Suprapubic skin (tissue), 4 donors: ENCODE measurements around the gene C1QL4. TPM values are rescaled to one million over a fixed set of nuclear protein-coding genes. Genes with fewer than 3 reads are reported as not detected.
"Not testable (repeated sequence)": the region's sequence is repeated elsewhere in the genome, so short reads cannot be mapped to it uniquely, and the experiment has no call there.

Experiments
- DNase-seq, 2 donors: peaks; one replicate each; pipeline ENCODE4 v3.0.0-alpha.2; 2019; ENCODE audit warnings: low spot score in 2 of 2
- H3K27ac ChIP-seq: fragments of 200-600 bp; sonication (generic); one replicate; pipeline ENCODE4 v1.5.1; 2019
- H3K27me3 ChIP-seq: fragments of 200-600 bp; sonication (generic); one replicate; pipeline ENCODE4 v1.5.1; 2019
- H3K36me3 ChIP-seq: fragments of 200-600 bp; sonication (generic); one replicate; pipeline ENCODE4 v1.5.1; 2019
- H3K4me1 ChIP-seq: fragments of 200-600 bp; sonication (generic); one replicate; pipeline ENCODE4 v1.5.1; 2019
- H3K4me3 ChIP-seq: fragments of 200-600 bp; sonication (generic); one replicate; pipeline ENCODE4 v1.5.1; 2019; ENCODE audit warnings: mild to moderate bottlenecking
- H3K9me3 ChIP-seq: fragments of 200-600 bp; sonication (generic); one replicate; pipeline ENCODE4 v1.5.1; 2019
- EP300 ChIP-seq: sonication (generic); formaldehyde crosslinking; IDR thresholded peaks from one replicate; pipeline ENCODE4 v1.6.1; 2017; ENCODE audit warnings: antibody characterized with exemption
- POLR2A ChIP-seq, 2 donors: fragments of 450-650 bp; IDR thresholded peaks; one replicate each; pipeline ENCODE4 v1.6.1; 2017; ENCODE audit warnings: antibody characterized with exemption in 2 of 2, mild to moderate bottlenecking in 2 of 2, moderate library complexity in 2 of 2
- POLR2AphosphoS5 ChIP-seq, 3 donors: sonication (generic); formaldehyde crosslinking; IDR thresholded peaks; one replicate each; pipeline ENCODE4 v1.6.1; 2017; ENCODE audit warnings: antibody characterized with exemption in 3 of 3
- WGBS: methylation state at CpG from one replicate; pipeline ENCODE4 v1.1.5; 2018; 5-methylcytosine and 5-hydroxymethylcytosine counted together
- total RNA-seq, 4 donors: library from RNA; depleted of rRNA; stranded (reverse); fragments of >200 nt; gene quantifications; one replicate each; pipeline ENCODE4 v1.1.0, GENCODE V29; 2016
- TF ChIP-seq, protein P1 (sequence below), 2 donors: fragments of 200-600 bp in 1 of 2; fragments of 450-650 bp in 1 of 2; sonication (generic) in 1 of 2; IDR thresholded peaks; one replicate each; pipeline ENCODE4 v1.5.1; 2016 to 2019; ENCODE audit warnings: antibody characterized with exemption in 2 of 2, mild to moderate bottlenecking in 1 of 2, moderate library complexity in 1 of 2

Gene C1QL4
- total RNA-seq, 4 donors from 2014 or later = 0.73 to 1.2 (median 1.1) TPM; not detected in 1

DNA sequence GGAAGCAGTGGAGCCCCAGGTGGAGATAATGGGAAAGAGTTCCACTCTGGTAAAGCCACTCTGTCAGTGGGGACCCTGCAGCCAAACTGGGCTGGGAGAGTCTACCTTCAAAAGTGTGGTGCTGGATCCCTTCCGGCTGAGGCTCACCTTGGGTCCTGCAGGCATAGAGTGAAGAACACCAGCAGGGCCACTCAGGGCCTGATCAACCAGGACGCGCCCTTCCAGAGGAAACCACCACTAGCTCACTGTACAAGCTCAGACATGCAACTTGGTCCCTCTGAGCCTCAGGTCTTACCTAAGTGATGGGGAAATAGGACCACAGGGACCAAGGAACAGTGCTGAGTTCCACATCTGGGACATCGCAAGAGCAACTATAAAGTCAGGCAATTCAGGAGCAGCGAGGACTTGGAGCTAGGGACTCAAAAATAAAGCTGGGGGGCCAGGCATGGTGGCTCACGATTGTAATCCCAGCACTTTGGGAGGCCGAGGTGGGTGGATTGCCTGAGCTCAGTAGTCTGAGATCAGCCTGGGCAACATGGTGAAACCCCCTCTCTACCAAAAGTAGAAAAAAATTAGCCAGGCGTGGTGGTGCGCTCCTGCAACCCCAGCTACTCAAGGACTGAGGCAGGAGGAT is 47.9 kb downstream of the C1QL4 start:
- peaks cover 1% of the 10 kb centered on the region for H3K27me3 ChIP-seq
- no peak overlapping the region for H3K27ac ChIP-seq
- DNase-seq = no peak
- TF ChIP-seq POLR2AphosphoS5 (IDR thresholded peaks at IDR 0.05) (no peak), EP300 (no peak), POLR2A (IDR thresholded peaks at IDR 0.05) (no peak)
- TF ChIP-seq, protein P1, sequence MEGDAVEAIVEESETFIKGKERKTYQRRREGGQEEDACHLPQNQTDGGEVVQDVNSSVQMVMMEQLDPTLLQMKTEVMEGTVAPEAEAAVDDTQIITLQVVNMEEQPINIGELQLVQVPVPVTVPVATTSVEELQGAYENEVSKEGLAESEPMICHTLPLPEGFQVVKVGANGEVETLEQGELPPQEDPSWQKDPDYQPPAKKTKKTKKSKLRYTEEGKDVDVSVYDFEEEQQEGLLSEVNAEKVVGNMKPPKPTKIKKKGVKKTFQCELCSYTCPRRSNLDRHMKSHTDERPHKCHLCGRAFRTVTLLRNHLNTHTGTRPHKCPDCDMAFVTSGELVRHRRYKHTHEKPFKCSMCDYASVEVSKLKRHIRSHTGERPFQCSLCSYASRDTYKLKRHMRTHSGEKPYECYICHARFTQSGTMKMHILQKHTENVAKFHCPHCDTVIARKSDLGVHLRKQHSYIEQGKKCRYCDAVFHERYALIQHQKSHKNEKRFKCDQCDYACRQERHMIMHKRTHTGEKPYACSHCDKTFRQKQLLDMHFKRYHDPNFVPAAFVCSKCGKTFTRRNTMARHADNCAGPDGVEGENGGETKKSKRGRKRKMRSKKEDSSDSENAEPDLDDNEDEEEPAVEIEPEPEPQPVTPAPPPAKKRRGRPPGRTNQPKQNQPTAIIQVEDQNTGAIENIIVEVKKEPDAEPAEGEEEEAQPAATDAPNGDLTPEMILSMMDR (IDR thresholded peaks at IDR 0.05) = no peak
- H3K4me3 ChIP-seq = no peak overlapping the region
- no peaks in the 10 kb centered on the region for H3K36me3 ChIP-seq
- peaks cover 21% of the 10 kb centered on the region for H3K4me1 ChIP-seq
- H3K9me3 ChIP-seq = no peaks in the 10 kb centered on the region
- 71% methylated on average over 9 of the region's 9 CpGs for WGBS

DNA sequence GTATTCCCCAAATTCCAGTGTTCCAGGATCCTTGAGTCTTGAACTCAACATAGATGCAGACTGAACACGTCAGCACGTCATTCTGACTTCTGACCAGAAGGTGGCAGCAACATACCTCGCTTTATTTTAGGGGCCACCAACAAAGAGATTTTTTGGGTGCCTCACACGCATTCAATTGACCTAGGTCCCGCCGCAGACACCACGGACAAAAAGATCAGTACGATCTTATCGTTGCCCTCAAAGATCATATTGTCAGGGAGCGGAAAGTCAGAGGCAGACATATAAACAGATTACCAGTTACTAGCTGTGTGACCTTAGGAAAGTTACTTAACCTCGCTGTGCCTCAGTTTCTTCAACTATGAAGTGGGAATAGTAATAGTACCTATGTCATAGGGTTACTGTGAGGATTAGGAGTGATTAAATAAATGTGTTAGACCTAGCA is 48.6 kb downstream of the C1QL4 start:
- WGBS = 11% methylated on average over 11 of the region's 11 CpGs
- Histone ChIP-seq H3K4me3 (no peak overlapping the region), H3K36me3 (no peaks in the 10 kb centered on the region), H3K4me1 (peaks cover 17% of the 10 kb centered on the region), H3K27me3 (peaks cover 7% of the 10 kb centered on the region), H3K9me3 (no peaks in the 10 kb centered on the region), H3K27ac (no peak overlapping the region)
- TF ChIP-seq, protein P1 (IDR thresholded peaks at IDR 0.05) = peak; percentile 80 to 85
- TF ChIP-seq EP300 = no peak
- no peak for TF ChIP-seq POLR2A (IDR thresholded peaks at IDR 0.05)
- TF ChIP-seq POLR2AphosphoS5 (IDR thresholded peaks at IDR 0.05) = no peak
- no peak for DNase-seq

DNA sequence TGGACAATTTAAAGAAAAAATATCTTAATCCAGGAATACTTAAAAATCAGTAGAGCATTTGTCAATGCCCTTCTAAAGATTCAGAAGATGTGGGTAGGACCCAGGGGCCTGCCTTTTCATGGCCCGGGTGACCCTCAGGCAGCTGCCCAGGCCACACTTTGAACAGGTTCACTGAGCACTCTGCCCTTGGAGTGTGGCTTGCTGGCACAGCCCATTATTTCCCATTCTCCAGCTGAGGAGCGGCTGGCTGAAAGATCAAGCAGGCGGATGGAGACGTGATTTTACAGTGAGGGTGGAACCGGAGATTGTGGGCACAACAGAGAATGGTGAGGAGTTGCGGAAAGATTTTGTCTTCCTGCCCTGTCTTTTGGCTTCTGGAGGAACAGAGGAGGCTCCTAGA is 49.1 kb downstream of the C1QL4 start:
- Histone ChIP-seq H3K27me3 (peaks cover 7% of the 10 kb centered on the region), H3K4me1 (peaks cover 12% of the 10 kb centered on the region), H3K36me3 (no peaks in the 10 kb centered on the region), H3K27ac (no peak overlapping the region), H3K4me3 (no peak overlapping the region), H3K9me3 (no peaks in the 10 kb centered on the region)
- 56% methylated on average over 6 of the region's 6 CpGs for WGBS
- no peak for DNase-seq
- TF ChIP-seq EP300 = no peak

DNA sequence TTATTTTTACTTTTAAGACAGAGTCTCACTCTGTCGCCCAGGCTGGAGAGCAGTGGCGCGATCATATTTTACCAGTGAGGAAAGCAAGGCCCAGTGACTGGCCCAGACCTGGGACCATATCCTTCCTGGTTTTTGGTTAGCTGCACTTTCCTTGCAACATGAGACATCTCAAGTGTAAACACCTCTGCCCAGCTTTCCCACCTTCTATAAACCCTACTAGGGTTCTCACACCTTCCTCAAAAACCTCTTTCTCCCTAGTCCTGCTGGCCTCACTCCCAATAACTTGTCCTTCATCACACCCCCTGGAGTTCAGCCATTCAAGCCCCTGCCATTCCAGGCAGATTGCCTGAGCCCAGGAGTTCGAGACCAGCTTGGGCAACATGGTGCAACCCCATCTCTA is 52.3 kb downstream of the C1QL4 start:
- 91% methylated on average over 4 of the region's 4 CpGs for WGBS
- peaks cover 7% of the 10 kb centered on the region for H3K27me3 ChIP-seq
- H3K27ac ChIP-seq = no peak overlapping the region
- H3K9me3 ChIP-seq = no peaks in the 10 kb centered on the region
- peaks cover 8% of the 10 kb centered on the region for H3K4me1 ChIP-seq
- no peaks in the 10 kb centered on the region for H3K36me3 ChIP-seq
- no peak for TF ChIP-seq EP300
- TF ChIP-seq POLR2A (IDR thresholded peaks at IDR 0.05) = no peak
- no peak for TF ChIP-seq POLR2AphosphoS5 (IDR thresholded peaks at IDR 0.05)
- TF ChIP-seq, protein P1 (IDR thresholded peaks at IDR 0.05) = no peak
- DNase-seq = no peak
- H3K4me3 ChIP-seq = no peak overlapping the region

DNA sequence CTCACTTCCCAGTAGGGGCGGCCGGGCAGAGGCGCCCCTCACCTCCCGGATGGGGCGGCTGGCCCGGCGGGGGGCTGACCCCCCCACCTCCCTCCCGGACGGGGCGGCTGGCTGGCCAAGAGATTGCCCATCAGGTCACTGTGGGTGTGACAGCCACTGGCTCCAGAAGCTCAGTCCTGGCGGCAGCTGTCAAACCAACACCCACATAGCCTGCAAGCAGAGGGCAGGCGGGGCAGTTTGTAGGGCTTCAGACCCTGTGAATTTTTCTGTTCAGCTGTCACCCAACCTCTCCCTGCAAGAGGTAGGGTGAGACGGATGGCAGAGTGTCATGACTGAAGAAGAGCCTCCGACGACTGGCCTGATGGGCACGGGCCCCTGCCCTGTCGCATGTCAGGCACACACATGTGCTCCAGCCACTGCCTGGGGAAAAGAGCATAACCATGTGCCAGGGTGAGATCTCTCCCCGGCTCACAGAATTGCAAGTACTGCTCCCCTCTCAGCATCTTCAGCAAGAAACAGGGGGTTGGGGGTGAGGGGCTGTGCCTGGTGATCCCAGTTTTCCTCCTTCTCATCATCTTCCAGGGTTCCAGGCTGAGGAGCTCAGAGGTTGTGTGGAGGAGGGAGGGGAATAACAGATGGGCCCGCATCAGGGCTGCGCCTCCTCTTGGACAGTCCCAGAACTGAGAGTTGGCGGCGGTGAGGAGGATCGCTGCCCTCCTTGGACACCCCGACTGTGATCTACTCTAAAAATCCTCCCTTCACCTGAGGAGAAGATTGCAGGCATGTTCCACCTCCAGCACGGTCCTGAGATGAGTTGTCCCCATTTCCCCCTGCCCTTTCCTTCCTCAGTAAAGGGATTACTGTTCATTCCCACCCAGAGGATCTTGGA is 53.2 kb downstream of the C1QL4 start:
- H3K9me3 ChIP-seq = no peaks in the 10 kb centered on the region
- no peaks in the 10 kb centered on the region for H3K36me3 ChIP-seq
- no peak for DNase-seq
- TF ChIP-seq EP300 (no peak), POLR2AphosphoS5 (IDR thresholded peaks at IDR 0.05) (no peak), POLR2A (IDR thresholded peaks at IDR 0.05) (no peak)
- TF ChIP-seq, protein P1 (IDR thresholded peaks at IDR 0.05) = no peak
- WGBS = 73% methylated on average over 12 of the region's 25 CpGs
- no peak overlapping the region for H3K4me3 ChIP-seq
- H3K27ac ChIP-seq = no peak overlapping the region
- peaks cover 7% of the 10 kb centered on the region for H3K27me3 ChIP-seq
- H3K4me1 ChIP-seq = peaks cover 5% of the 10 kb centered on the region

DNA sequence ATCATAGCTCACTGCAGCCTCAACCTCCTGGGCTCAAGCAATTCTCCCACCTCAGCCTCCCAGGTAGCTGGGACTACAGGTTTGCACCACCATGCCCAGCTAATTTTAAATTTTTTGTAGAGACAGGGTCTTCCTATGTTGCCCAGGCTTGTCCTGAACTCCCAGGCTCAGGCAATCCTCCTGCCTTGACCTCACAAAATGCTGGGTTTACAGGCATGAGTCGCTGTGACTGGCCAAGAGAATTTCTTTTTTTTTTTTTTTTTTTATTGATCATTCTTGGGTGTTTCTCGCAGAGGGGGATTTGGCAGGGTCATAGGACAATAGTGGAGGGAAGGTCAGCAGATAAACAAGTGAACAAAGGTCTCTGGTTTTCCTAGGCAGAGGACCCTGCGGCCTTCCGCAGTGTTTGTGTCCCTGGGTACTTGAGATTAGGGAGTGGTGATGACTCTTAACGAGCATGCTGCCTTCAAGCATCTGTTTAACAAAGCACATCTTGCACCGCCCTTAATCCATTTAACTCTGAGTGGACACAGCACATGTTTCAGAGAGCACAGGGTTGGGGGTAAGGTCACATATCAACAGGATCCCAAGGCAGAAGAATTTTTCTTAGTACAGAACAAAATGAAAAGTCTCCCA is 54.1 kb downstream of the C1QL4 start:
- not testable (repeated sequence) for H3K4me3 ChIP-seq, H3K27me3 ChIP-seq, H3K4me1 ChIP-seq, DNase-seq, H3K9me3 ChIP-seq, H3K36me3 ChIP-seq, H3K27ac ChIP-seq
- 78% methylated on average over 2 of the region's 6 CpGs for WGBS
